NCI-H226 (cell line): ENCODE results near the gene TRIM40.
A peak's percentile ranks its signal among the peaks of the same experiment; 100 is the strongest.
"Not testable (repeated sequence)": the region's sequence is repeated elsewhere in the genome, so short reads cannot be mapped to it uniquely, and the experiment has no call there.

Source experiments
- DNase-seq: peaks from one replicate; pipeline ENCODE4 v3.0.0-alpha.2; 2015

Gene TRIM40

GRCh38 chr6:30113841-30114240 is 22.1 kb upstream of the TRIM40 start:
- no peak for DNase-seq

GRCh38 chr6:30116724-30117123 is 19.2 kb upstream of the TRIM40 start:
- DNase-seq = no peak

- not testable (repeated sequence) for DNase-seq
Observed at GRCh38 chr6:30118691-30119090, 17.2 kb upstream of the TRIM40 start.

GRCh38 chr6:30121446-30122366 is 14.2 kb upstream of the TRIM40 start:
- no peak for DNase-seq

GRCh38 chr6:30122515-30122914 is 13.4 kb upstream of the TRIM40 start:
- no peak for DNase-seq

- no peak for DNase-seq
Observed at GRCh38 chr6:30127238-30128093, 8.5 kb upstream of the TRIM40 start.

GRCh38 chr6:30129265-30130178 is 6.4 kb upstream of the TRIM40 start:
- DNase-seq = no peak

GRCh38 chr6:30130179-30130679 is 5.7 kb upstream of the TRIM40 start:
- DNase-seq = no peak

- DNase-seq = peak; percentile 63
Observed at GRCh38 chr6:30130887-30131862, 4.8 kb upstream of the TRIM40 start.

GRCh38 chr6:30131947-30132497 is 3.9 kb upstream of the TRIM40 start:
- DNase-seq = no peak

GRCh38 chr6:30135147-30135546 is 793 bp upstream of the TRIM40 start:
- DNase-seq = no peak

GRCh38 chr6:30136570-30137286 is 788 bp downstream of the TRIM40 start:
- no peak for DNase-seq

GRCh38 chr6:30140240-30140639 is 4.3 kb downstream of the TRIM40 start:
- DNase-seq = not testable (repeated sequence)

- DNase-seq = no peak
Observed at GRCh38 chr6:30142665-30143064, 6.7 kb downstream of the TRIM40 start.

- no peak for DNase-seq
Observed at GRCh38 chr6:30143780-30144179, 7.8 kb downstream of the TRIM40 start.

- no peak for DNase-seq
Observed at GRCh38 chr6:30144811-30145210, 8.9 kb downstream of the TRIM40 start.

GRCh38 chr6:30145818-30146217 is 9.9 kb downstream of the TRIM40 start:
- no peak for DNase-seq

GRCh38 chr6:30147096-30147495 is 11.2 kb downstream of the TRIM40 start:
- no peak for DNase-seq

- DNase-seq = no peak
Observed at GRCh38 chr6:30149234-30149633, 13.3 kb downstream of the TRIM40 start.
